ENCODE measurements around the gene CNTROB.

DNA sequence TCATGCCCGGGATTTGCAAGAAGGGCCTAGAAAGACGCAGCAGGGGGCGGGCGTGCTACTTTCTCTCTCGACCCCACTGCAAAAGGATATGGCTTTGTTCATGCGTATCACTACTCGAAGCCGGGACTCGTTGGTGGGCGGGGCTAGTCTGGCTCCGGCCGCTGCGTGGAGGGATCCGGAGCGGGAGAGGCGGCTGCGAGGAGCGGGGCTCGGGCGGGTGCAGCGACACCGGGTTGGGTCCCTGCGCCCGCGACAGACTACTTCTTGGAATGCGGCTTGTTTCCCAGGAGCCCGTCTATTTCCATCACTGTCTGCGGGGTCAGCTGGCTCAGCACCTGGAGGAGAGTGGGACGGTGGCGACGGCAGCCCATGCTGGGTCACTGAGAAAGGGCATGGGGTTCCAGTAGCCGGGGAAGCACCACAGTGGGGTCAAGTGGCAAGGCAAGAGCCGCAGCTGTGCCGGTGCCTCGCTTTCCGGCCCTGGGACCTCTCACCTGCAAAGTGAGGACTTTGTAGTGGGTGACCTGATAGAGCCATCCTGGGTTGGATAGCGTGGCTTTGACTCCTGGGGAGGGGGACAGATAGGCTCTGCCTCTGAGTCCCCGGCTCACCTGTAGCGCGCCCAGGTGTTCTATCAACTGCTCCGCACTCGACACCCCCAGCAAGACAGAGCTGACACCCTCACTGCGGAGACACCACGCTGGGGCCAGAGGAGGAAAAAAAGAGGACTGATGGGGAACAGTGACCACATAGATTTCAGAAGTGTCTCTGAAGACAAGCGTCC, 9.0 kb upstream of the CNTROB start:
- TF ChIP-seq, protein P1, sequence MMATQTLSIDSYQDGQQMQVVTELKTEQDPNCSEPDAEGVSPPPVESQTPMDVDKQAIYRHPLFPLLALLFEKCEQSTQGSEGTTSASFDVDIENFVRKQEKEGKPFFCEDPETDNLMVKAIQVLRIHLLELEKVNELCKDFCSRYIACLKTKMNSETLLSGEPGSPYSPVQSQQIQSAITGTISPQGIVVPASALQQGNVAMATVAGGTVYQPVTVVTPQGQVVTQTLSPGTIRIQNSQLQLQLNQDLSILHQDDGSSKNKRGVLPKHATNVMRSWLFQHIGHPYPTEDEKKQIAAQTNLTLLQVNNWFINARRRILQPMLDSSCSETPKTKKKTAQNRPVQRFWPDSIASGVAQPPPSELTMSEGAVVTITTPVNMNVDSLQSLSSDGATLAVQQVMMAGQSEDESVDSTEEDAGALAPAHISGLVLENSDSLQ (IDR thresholded peaks at IDR 0.05): no peak
- TF ChIP-seq FOXM1 (IDR thresholded peaks at IDR 0.05; ENCODE audit: borderline replicate concordance): no peak
- no peak for TF ChIP-seq FOXA1 (IDR thresholded peaks at IDR 0.05)
- no peak for TF ChIP-seq SP1 (IDR thresholded peaks at IDR 0.05)
- TF ChIP-seq SUZ12 (IDR thresholded peaks at IDR 0.05): no peak
- no peak for TF ChIP-seq L3MBTL2 (conservative IDR thresholded peaks at IDR 0.05)

Data from HEK293T (cell line).